Testis (tissue), 3 donors: ENCODE measurements around the gene OTOF. TPM values are rescaled to one million over a fixed set of nuclear protein-coding genes. Genes with fewer than 3 reads are reported as not detected.

ENCODE experiments used
- DNase-seq: peaks from one replicate; pipeline ENCODE4 v3.0.0-alpha.2; 2019
- H3K27ac ChIP-seq, 2 donors: fragments of 200-600 bp; sonication (generic); one replicate each; pipeline ENCODE4 v1.5.1; 2019
- H3K27me3 ChIP-seq: fragments of 200-600 bp; sonication (generic); one replicate; pipeline ENCODE4 v1.5.1; 2019
- H3K36me3 ChIP-seq: fragments of 200-600 bp; sonication (generic); one replicate; pipeline ENCODE4 v1.5.1; 2017; ENCODE audit warnings: low read depth; ENCODE audit errors: missing control alignments
- H3K4me1 ChIP-seq: fragments of 200-600 bp; sonication (generic); one replicate; pipeline ENCODE4 v1.5.1; 2019
- H3K4me3 ChIP-seq, 2 donors: fragments of 200-600 bp; sonication (generic); one replicate each; pipeline ENCODE4 v1.5.1; 2017 to 2019
- H3K9me3 ChIP-seq: fragments of 200-600 bp; sonication (generic); one replicate; pipeline ENCODE4 v1.5.1; 2017
- CTCF ChIP-seq, 3 experiments: fragments of 450-650 bp in 2 of 3; fragments of 200-600 bp in 1 of 3; sonication (generic) in 1 of 3; IDR thresholded peaks; one replicate each; pipeline ENCODE4 v1.5.1; 2016 to 2019; ENCODE audit warnings: antibody characterized with exemption in 3 of 3, mild to moderate bottlenecking in 2 of 3, moderate library complexity in 1 of 3
- POLR2A ChIP-seq: fragments of 450-650 bp; IDR thresholded peaks from one replicate; pipeline ENCODE4 v1.6.1; 2017; ENCODE audit warnings: antibody characterized with exemption, mild to moderate bottlenecking, moderate library complexity
- WGBS, 2 donors: methylation state at CpG; one replicate each; pipeline ENCODE4 v1.1.5; 2018; 5-methylcytosine and 5-hydroxymethylcytosine counted together
- intact Hi-C: fragments of 100-400 bp; cut with DNase I; formaldehyde crosslinking; loops from one replicate; pipeline ENCODE4 v1.15.1; 2023; ENCODE audit warnings: low total_unique reads
- polyA plus RNA-seq: library from polyadenylated mRNA; stranded (reverse); fragments of 350-450 nt; fragmentation: Illumina TruSeq; extraction: RNeasy Lipid Tissue Mini Kit (QIAGEN cat#74804); gene quantifications from one replicate; pipeline ENCODE4 v1.2.3, GENCODE V29; 2014; ENCODE audit warnings: low read depth, low replicate concordance; ENCODE audit not compliant: insufficient read depth
- total RNA-seq, 2 donors: library from RNA; depleted of rRNA; stranded (reverse); fragments of >200 nt; gene quantifications; one replicate each; pipeline ENCODE4 v1.2.3, GENCODE V29; 2016

OTOF gene
- total and polyA plus RNA-seq, 3 donors from 2014 or later: 1.6 to 2.2 (median 1.7) TPM

- no peaks in the 10 kb centered on the region for H3K36me3 ChIP-seq
- no peak for DNase-seq
- intact Hi-C loops: no loop called here
- no peaks in the 10 kb centered on the region for H3K4me1 ChIP-seq
- H3K27me3 ChIP-seq: no peaks in the 10 kb centered on the region
- TF ChIP-seq CTCF (IDR thresholded peaks at IDR 0.05) (no peak), POLR2A (no peak)
- H3K4me3 ChIP-seq: no peak overlapping the region
- no peaks in the 10 kb centered on the region for H3K9me3 ChIP-seq
- WGBS, 2 donors: 66 to 68% methylated on average over 8 of the region's 8 CpGs
- no peak overlapping the region for H3K27ac ChIP-seq
Measured at GRCh38 chr2:26519396-26520147, 41.6 kb upstream of the OTOF start.

- Histone ChIP-seq H3K27me3 (no peaks in the 10 kb centered on the region), H3K4me3 (no peak overlapping the region), H3K4me1 (no peaks in the 10 kb centered on the region), H3K36me3 (no peaks in the 10 kb centered on the region), H3K9me3 (no peaks in the 10 kb centered on the region), H3K27ac (no peak overlapping the region)
- intact Hi-C loops: no loop called here
- WGBS, 2 donors: 84 to 90% methylated on average over 9 to 11 of the region's 11 CpGs
- TF ChIP-seq CTCF (IDR thresholded peaks at IDR 0.05) (no peak), POLR2A (no peak)
- DNase-seq: no peak
Measured at GRCh38 chr2:26516781-26517180, 38.9 kb upstream of the OTOF start.

GRCh38 chr2:26516246-26516645 is 38.3 kb upstream of the OTOF start:
- 87 to 94% methylated on average over 6 to 10 of the region's 10 CpGs for WGBS, 2 donors
- Histone ChIP-seq H3K9me3 (no peaks in the 10 kb centered on the region), H3K36me3 (no peaks in the 10 kb centered on the region), H3K27ac (no peak overlapping the region), H3K4me1 (no peaks in the 10 kb centered on the region), H3K27me3 (no peaks in the 10 kb centered on the region), H3K4me3 (no peak overlapping the region)
- intact Hi-C loops: no loop called here
- DNase-seq: no peak
- no peak for TF ChIP-seq POLR2A
- TF ChIP-seq CTCF (IDR thresholded peaks at IDR 0.05): no peak

- WGBS, 2 donors: 61 to 68% methylated on average over 4 to 5 of the region's 5 CpGs
- Histone ChIP-seq H3K27ac (no peak overlapping the region), H3K4me1 (no peaks in the 10 kb centered on the region), H3K9me3 (no peaks in the 10 kb centered on the region), H3K36me3 (no peaks in the 10 kb centered on the region), H3K4me3 (no peak overlapping the region), H3K27me3 (no peaks in the 10 kb centered on the region)
- TF ChIP-seq CTCF (IDR thresholded peaks at IDR 0.05): no peak
- no peak for TF ChIP-seq POLR2A
- intact Hi-C loops: no loop called here
- DNase-seq: no peak
Measured at GRCh38 chr2:26515771-26516170, 37.8 kb upstream of the OTOF start.

- WGBS, 2 donors: 85 to 100% methylated on average over 3 to 7 of the region's 7 CpGs
- H3K9me3 ChIP-seq: no peaks in the 10 kb centered on the region
- intact Hi-C loops: no loop called here
- H3K27ac ChIP-seq: no peak overlapping the region
- no peak overlapping the region for H3K4me3 ChIP-seq
- no peaks in the 10 kb centered on the region for H3K36me3 ChIP-seq
- DNase-seq: no peak
- H3K4me1 ChIP-seq: no peaks in the 10 kb centered on the region
- TF ChIP-seq POLR2A: no peak
- TF ChIP-seq CTCF (IDR thresholded peaks at IDR 0.05): no peak
- H3K27me3 ChIP-seq: no peaks in the 10 kb centered on the region
Measured at GRCh38 chr2:26514045-26514444, 36.1 kb upstream of the OTOF start.
